Superior temporal gyrus (tissue), 1 donor: ENCODE data around the gene MET.
"Not testable (repeated sequence)": the region's sequence is repeated elsewhere in the genome, so short reads cannot be mapped to it uniquely, and the experiment has no call there.

ENCODE experiments used
- DNase-seq: peaks from one replicate; pipeline ENCODE4 v3.0.0-alpha.2; 2016; ENCODE audit errors: extremely low spot score

Gene MET

GRCh38 chr7:116809636-116810266, 137.8 kb downstream of the MET start:
- peak; percentile 92 for DNase-seq

DNA sequence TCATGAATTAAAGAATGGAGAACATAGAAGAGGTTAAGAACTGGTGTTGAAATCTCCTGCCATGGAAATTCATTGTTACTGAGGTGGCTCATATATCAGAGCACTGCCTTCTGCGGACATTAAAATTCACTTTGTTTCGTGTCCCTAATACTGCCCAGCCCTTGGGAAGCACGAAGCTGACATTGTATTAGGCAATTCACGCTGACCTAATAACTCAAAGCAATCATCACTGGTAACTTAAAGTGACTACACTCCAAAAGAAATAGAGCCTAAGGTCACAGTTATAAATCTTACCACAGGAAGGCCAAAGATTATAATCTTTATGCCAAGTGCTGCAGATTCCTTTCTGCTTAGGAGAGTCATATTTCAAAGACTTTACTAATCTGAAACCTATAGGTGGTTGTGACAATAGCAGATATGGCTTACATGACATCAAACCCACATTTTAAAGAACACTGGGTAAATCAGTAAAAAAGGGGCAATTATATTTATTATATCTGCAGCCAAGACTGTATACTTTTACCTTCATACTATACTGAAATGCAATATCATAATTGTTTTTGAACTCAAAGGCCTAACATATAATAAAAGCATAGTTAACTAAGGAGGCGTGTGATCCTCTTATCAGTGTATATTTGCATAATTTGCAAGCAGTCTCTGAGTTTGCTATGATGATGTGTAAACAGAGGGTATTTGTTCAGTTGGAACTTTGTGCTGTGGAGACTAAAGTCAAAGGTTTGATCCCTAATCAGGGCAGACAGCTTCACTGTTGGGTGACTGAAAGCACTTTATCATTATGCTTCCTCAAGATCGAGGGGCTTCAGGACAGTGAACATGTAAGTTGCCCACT, 138.5 kb downstream of the MET start:
- no peak for DNase-seq

DNA sequence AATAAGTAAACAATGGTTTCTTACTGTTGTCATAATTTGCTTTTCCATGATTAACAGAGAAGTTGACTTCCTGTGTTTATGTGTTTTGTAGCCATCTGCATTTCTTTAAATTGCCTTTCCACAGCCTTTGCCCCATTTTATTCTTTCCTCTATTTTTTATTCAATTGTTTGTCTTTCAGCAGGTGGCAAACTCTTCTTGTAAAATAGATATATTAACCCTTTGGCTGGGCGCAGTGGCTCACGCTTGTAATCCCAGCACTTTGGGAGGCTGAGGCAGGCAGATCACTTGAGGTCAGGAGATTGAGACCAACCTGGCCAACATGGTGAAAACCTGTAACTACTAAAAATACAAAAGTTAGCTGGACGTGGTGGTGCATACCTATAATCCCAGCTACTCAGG, 139.8 kb downstream of the MET start:
- no peak for DNase-seq

- no peak for DNase-seq
Observed at GRCh38 chr7:116812860-116813259, 140.9 kb downstream of the MET start.

- DNase-seq = not testable (repeated sequence)
Observed at GRCh38 chr7:116813371-116813770, 141.4 kb downstream of the MET start.

DNA sequence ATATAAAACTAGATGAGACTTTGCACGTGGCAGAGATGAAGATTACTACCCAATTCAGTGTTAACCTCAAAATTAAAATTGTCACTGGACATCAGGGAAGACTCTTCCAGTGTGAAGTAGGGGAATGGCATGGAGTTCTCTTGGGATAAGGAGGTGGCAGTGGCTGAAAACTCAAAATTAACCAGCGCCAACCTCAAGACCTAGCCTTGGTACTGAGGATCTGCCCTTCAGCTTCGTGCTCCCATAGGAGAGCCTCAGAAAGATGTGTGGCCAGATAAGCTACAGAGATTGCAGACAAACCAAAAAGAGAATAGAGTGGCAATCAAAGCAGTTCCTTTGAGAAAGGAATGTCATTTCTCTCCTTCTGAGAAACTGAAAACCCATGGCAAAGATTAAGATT, 143.0 kb downstream of the MET start:
- no peak for DNase-seq

DNA sequence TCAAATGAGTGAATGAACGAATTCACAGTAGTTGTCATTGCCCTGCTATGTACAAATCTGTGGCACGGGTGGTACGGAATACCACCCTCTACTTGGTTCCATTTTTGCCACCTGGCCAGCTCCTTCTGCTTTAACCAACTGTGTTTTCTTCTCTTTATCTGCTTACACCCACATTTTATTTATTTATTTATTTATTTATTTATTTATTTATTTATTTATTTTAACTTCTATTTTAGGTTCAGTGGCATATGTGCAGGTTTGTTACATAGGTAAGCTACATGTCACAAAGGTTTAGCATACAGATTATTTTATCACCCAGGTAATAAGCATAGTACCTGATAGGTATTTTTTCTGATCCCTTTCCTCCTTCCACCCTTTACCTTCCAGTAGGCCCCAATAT, 148.2 kb downstream of the MET start:
- DNase-seq = no peak

DNA sequence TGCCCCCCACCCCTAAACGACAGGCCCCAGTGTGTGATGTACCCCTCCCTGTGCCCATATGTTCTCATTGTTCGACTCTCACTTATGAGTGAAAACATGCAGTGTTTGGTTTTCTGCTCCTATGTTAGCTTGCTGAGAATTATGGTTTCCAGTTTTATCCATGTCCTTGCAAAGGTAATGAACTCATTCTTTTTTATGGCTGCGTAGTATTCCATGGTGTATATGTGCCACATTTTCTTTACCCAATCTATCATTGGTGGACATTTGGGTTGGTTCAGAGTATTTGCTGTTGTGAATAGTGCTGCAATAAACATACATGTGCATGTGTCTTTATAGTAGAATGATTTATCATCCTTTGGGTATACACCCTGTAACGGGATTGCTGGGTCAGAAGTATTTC, 149.7 kb downstream of the MET start:
- DNase-seq = not testable (repeated sequence)

DNA sequence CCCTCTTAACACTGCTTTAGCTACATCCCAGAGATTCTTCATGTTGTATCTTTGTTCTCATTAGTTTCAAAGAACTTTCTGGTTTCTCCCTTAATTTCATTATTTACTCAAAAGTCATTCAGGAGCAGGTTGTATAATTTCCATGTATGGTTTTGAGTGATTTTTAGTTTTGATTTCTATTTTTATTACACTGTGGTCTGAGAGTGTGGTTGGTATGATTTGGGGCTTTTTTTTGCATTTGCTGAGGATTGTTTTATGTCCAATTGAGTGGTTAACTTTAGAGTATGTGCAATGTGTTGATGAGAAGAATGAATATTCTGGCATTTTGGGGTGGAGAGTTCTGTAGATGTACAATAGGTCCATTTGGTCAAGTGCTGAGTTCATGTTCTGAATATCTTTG, 152.5 kb downstream of the MET start:
- DNase-seq = no peak

DNA sequence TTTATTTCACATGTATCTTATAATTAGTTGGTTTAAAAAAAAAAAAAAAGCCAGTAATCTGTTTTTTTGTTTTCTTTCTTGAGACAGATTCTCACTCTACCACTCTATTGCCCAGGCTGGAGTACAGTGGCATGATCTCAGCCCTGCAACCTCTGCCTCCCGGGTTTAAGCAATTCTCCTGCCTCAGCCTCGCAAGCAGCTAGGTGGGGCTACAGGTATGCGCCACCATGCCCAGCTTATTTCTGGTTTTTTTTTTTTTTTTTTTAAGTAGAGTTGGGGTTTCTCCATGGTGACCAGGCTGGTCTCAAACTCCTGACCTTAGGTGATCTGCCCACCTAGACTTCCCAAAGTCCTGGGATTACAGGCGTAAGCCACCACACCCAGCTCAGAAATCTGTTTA, 156.3 kb downstream of the MET start:
- no peak for DNase-seq

GRCh38 chr7:116829041-116829440, 157.0 kb downstream of the MET start:
- DNase-seq = no peak

DNA sequence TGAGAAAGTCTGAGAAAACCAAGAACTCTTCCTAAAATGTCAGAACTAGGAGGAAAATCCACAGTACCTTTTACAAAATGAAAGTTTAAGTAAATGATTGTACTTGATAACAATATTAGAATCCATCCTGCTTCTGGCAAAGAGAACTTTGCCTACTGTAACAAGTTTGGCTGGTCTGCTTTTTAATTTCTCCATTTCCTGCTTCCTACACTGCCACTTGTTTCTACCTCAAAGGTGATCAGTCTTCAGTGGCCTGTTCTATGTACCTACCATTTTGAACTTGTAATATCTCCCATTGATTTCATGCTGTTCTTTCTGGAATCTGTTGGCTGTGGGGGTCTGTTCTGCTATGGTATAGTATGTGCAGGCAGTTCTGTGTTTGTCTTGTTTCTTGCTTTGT, 157.5 kb downstream of the MET start:
- DNase-seq = no peak

DNA sequence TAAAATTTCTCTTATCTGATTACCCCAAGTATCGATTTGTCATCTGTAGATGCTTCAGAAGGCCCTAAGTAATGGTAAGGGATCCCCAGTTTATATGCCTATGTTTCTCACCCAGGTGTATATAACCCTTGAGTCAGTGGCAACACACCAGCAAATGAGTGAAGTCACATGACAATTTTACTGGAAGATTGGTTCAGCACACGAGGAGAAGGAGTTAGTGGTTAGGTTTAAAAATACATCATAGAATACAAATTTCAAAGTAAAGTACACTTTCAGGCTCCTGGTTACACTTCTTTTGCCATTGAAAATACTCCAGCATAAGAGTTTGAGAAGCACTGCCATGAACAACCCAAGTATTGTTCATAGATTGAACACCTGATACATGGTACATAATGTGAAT, 160.7 kb downstream of the MET start:
- no peak for DNase-seq

DNA sequence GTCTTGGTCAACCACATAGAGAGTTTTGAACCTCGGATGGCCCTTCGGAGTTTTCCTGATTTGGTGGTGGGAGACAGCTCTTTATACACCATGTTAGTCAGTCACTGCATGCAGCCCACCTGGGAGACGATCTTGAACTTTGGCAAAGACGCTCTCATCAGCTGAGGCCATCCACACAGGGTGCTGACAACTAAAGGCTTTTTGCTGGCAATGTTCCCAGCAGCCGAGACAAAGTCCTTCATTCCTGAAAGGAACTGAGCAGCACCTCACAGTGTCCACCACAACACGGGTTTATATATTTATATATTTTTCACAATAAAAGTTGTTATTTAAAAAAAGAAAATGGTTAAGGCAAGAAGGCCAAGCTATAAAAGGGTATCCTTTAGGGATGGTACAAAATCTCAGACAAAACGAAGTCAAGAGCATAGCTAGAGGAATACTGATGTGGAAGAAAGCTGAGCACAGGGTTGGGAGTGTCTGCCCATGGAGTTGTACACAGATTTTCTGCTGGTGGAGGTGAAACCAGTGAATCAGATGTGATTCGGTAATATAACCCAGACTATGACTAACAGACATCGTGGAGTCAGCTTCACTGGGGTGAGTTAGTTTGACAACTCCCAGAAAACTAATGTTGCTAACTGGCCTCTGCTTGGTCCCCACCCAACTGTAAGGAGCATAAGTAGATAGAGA, 163.0 kb downstream of the MET start:
- DNase-seq = no peak

GRCh38 chr7:116836048-116836447, 164.1 kb downstream of the MET start:
- DNase-seq = no peak

- DNase-seq = no peak
Observed at GRCh38 chr7:116836911-116837310, 164.9 kb downstream of the MET start.

GRCh38 chr7:116837586-116837985, 165.6 kb downstream of the MET start:
- DNase-seq = no peak

- no peak for DNase-seq
Observed at GRCh38 chr7:116840256-116840655, 168.3 kb downstream of the MET start.

DNA sequence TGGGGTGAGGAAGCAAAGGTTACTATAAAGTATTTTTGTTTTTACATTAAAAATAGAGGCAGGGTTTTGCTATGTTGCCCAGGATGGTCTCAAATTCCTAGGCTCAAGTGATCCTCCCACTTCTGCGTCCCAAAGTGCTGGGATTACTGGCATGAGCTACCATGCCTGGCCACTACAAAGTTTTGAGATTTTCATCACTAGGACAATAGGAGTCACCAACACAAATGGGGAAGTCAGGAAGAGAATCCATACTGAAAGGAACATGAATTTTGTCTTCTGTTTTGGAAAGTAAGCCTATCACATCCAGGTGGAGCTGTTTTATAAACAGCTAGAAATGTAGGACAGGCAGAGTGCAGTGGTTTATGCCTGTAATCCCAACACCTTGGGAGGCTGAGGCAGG, 170.4 kb downstream of the MET start:
- DNase-seq = no peak

DNA sequence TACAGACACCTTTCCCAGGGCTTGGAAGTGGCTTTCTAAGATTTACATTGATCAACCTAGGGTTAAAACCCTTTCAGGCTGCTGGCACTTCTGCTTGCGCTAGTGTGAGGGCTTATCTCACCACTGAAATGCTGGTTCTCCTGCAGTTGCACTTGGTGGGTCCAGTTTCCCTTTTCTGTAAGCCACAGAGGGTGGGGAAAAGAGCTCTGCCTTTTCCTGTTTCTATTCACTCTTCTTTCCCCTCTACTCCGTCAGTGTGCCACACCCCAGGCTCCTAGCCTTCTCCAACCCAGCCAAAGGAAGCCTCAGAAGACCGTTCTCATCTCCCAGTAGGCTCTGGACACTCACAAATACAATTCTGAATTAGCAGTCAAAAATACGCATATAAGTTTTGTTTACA, 171.4 kb downstream of the MET start:
- no peak for DNase-seq
